ENCODE measurements around the gene PDE4D. TPM values are rescaled to one million over a fixed set of nuclear protein-coding genes. Genes with fewer than 3 reads are reported as not detected.
A peak's percentile ranks its signal among the peaks of the same experiment; 100 is the strongest.

PDE4D gene
- total RNA-seq, 2 experiments from 2014 or later = 68.5 to 69.8 TPM

GRCh38 chr5:59713498-59713844 is 180.1 kb downstream of the PDE4D start:
- H3K9me3 Mint-ChIP-seq (ENCODE audit: low read depth) = peaks cover 7% of the 10 kb centered on the region
- CTCF ChIA-PET = no interaction called here

GRCh38 chr5:59712836-59713497 is 180.6 kb downstream of the PDE4D start:
- Mint-ChIP-seq H3K27me3 (no peaks in the 10 kb centered on the region), H3K36me3 (ENCODE audit: low read depth) (no peaks in the 10 kb centered on the region), H3K4me3 (no peak overlapping the region), H3K9me3 (ENCODE audit: low read depth) (peaks cover 7% of the 10 kb centered on the region), H3K27ac (no peak overlapping the region), H3K4me1 (no peaks in the 10 kb centered on the region)
- ChIA-PET POLR2A (interaction anchor here (0.6 kb wide), 1 partner anchor 571 kb away, joined by 4 read pairs; no protein-coding TSS in a partner anchor), CTCF (no interaction called here)
- DNase-seq = peak; percentile 18
- ATAC-seq = no peak
- intact Hi-C loops (cut with DNase I, micrococcal nuclease) = no loop called here

More at GRCh38 chr5:59713498-59713844, 180.1 kb downstream of the PDE4D start:
- intact Hi-C loops (cut with DNase I, micrococcal nuclease) = no loop called here
- POLR2A ChIA-PET = interaction anchor here (0.6 kb wide), 1 partner anchor 570 kb away, joined by 4 read pairs; no protein-coding TSS in a partner anchor
- ATAC-seq = no peak
- H3K4me1 Mint-ChIP-seq = no peaks in the 10 kb centered on the region
- no peak for DNase-seq
- no peak overlapping the region for H3K27ac Mint-ChIP-seq
- H3K36me3 Mint-ChIP-seq (ENCODE audit: low read depth) = no peaks in the 10 kb centered on the region
- no peak overlapping the region for H3K4me3 Mint-ChIP-seq
- no peaks in the 10 kb centered on the region for H3K27me3 Mint-ChIP-seq

- POLR2A ChIA-PET = no interaction called here
- intact Hi-C loops (cut with DNase I, micrococcal nuclease) = no loop called here
- Mint-ChIP-seq H3K9me3 (ENCODE audit: low read depth) (peaks cover 7% of the 10 kb centered on the region), H3K4me3 (no peak overlapping the region), H3K27me3 (no peaks in the 10 kb centered on the region), H3K4me1 (no peaks in the 10 kb centered on the region), H3K36me3 (ENCODE audit: low read depth) (no peaks in the 10 kb centered on the region), H3K27ac (no peak overlapping the region)
- ATAC-seq (no peak), DNase-seq (no peak)
- CTCF ChIA-PET = interaction anchor here (0.7 kb wide), 1 partner anchor 9 kb away, joined by 3 read pairs; no protein-coding TSS in a partner anchor
Observed at GRCh38 chr5:59711310-59711709, 182.2 kb downstream of the PDE4D start.

GRCh38 chr5:59709846-59710245 is 183.7 kb downstream of the PDE4D start:
- no peak for ATAC-seq
- no peak overlapping the region for H3K27ac Mint-ChIP-seq

GRCh38 chr5:59709346-59709821 is 184.1 kb downstream of the PDE4D start:
- Mint-ChIP-seq H3K27me3 (no peaks in the 10 kb centered on the region), H3K4me1 (no peaks in the 10 kb centered on the region), H3K27ac (no peak overlapping the region), H3K9me3 (ENCODE audit: low read depth) (peaks cover 7% of the 10 kb centered on the region), H3K4me3 (no peak overlapping the region), H3K36me3 (ENCODE audit: low read depth) (no peaks in the 10 kb centered on the region)
- ChIA-PET POLR2A (no interaction called here), CTCF (interaction anchor here (1.5 kb wide), 1 partner anchor 36 kb away, joined by 3 read pairs; no protein-coding TSS in a partner anchor)
- intact Hi-C loops (cut with DNase I, micrococcal nuclease) = no loop called here
- no peak for ATAC-seq
- DNase-seq = no peak

More at GRCh38 chr5:59709846-59710245, 183.7 kb downstream of the PDE4D start:
- POLR2A ChIA-PET = no interaction called here
- Mint-ChIP-seq H3K4me1 (no peaks in the 10 kb centered on the region), H3K4me3 (no peak overlapping the region), H3K27me3 (no peaks in the 10 kb centered on the region), H3K36me3 (ENCODE audit: low read depth) (no peaks in the 10 kb centered on the region), H3K9me3 (ENCODE audit: low read depth) (peaks cover 7% of the 10 kb centered on the region)
- intact Hi-C loops (cut with DNase I, micrococcal nuclease) = no loop called here
- CTCF ChIA-PET = interaction anchor here (1.5 kb wide), 1 partner anchor 37 kb away, joined by 3 read pairs; no protein-coding TSS in a partner anchor
- DNase-seq = no peak

GRCh38 chr5:59704936-59705335 is 188.6 kb downstream of the PDE4D start:
- no peaks in the 10 kb centered on the region for H3K4me1 Mint-ChIP-seq
- H3K27ac Mint-ChIP-seq = no peak overlapping the region
- ATAC-seq (no peak), DNase-seq (no peak)
- no peaks in the 10 kb centered on the region for H3K27me3 Mint-ChIP-seq
- no peak overlapping the region for H3K4me3 Mint-ChIP-seq
- intact Hi-C loops (cut with DNase I, micrococcal nuclease) = no loop called here
- POLR2A ChIA-PET = no interaction called here
- no peaks in the 10 kb centered on the region for H3K9me3 Mint-ChIP-seq (ENCODE audit: low read depth)
- H3K36me3 Mint-ChIP-seq (ENCODE audit: low read depth) = no peaks in the 10 kb centered on the region
- CTCF ChIA-PET = no interaction called here

GRCh38 chr5:59703789-59704188 is 189.7 kb downstream of the PDE4D start:
- H3K36me3 Mint-ChIP-seq (ENCODE audit: low read depth) = no peaks in the 10 kb centered on the region
- ATAC-seq (no peak), DNase-seq (no peak)
- H3K27ac Mint-ChIP-seq = no peak overlapping the region
- no peaks in the 10 kb centered on the region for H3K9me3 Mint-ChIP-seq (ENCODE audit: low read depth)
- CTCF ChIA-PET = no interaction called here
- POLR2A ChIA-PET = no interaction called here
- no peaks in the 10 kb centered on the region for H3K4me1 Mint-ChIP-seq
- no peaks in the 10 kb centered on the region for H3K27me3 Mint-ChIP-seq
- intact Hi-C loops (cut with DNase I, micrococcal nuclease) = no loop called here
- H3K4me3 Mint-ChIP-seq = no peak overlapping the region

GRCh38 chr5:59698207-59699178 is 195.0 kb downstream of the PDE4D start:
- no peaks in the 10 kb centered on the region for H3K36me3 Mint-ChIP-seq (ENCODE audit: low read depth)
- H3K27ac Mint-ChIP-seq = no peak overlapping the region
- ATAC-seq = no peak
- H3K9me3 Mint-ChIP-seq (ENCODE audit: low read depth) = no peaks in the 10 kb centered on the region
- intact Hi-C loops (cut with DNase I, micrococcal nuclease) = no loop called here
- no peaks in the 10 kb centered on the region for H3K4me1 Mint-ChIP-seq
- CTCF ChIA-PET = interaction anchor here (1.2 kb wide), 1 partner anchor 25 kb away, joined by 5 read pairs; no protein-coding TSS in a partner anchor
- no peak for DNase-seq
- H3K4me3 Mint-ChIP-seq = no peak overlapping the region
- no peaks in the 10 kb centered on the region for H3K27me3 Mint-ChIP-seq
- POLR2A ChIA-PET = no interaction called here

- ATAC-seq = no peak
- intact Hi-C loops (cut with DNase I, micrococcal nuclease) = no loop called here
- POLR2A ChIA-PET = no interaction called here
- no peak overlapping the region for H3K4me3 Mint-ChIP-seq
- DNase-seq = no peak
- no peaks in the 10 kb centered on the region for H3K27me3 Mint-ChIP-seq
- H3K4me1 Mint-ChIP-seq = no peaks in the 10 kb centered on the region
- CTCF ChIA-PET = no interaction called here
- H3K27ac Mint-ChIP-seq = no peak overlapping the region
- H3K9me3 Mint-ChIP-seq (ENCODE audit: low read depth) = no peaks in the 10 kb centered on the region
- no peaks in the 10 kb centered on the region for H3K36me3 Mint-ChIP-seq (ENCODE audit: low read depth)
Observed at GRCh38 chr5:59694411-59694810, 199.1 kb downstream of the PDE4D start.

GRCh38 chr5:59693492-59694309 is 199.8 kb downstream of the PDE4D start:
- DNase-seq = no peak
- CTCF ChIA-PET = no interaction called here

GRCh38 chr5:59685793-59686192 is 207.7 kb downstream of the PDE4D start:
- no peak for ATAC-seq
- no peak for DNase-seq
- Mint-ChIP-seq H3K9me3 (ENCODE audit: low read depth) (no peaks in the 10 kb centered on the region), H3K36me3 (ENCODE audit: low read depth) (no peaks in the 10 kb centered on the region), H3K4me1 (no peaks in the 10 kb centered on the region), H3K27ac (no peak overlapping the region), H3K4me3 (no peak overlapping the region), H3K27me3 (no peaks in the 10 kb centered on the region)
- ChIA-PET POLR2A (no interaction called here), CTCF (no interaction called here)
- intact Hi-C loops (cut with DNase I, micrococcal nuclease) = no loop called here

More at GRCh38 chr5:59693492-59694309, 199.8 kb downstream of the PDE4D start:
- H3K27me3 Mint-ChIP-seq = no peaks in the 10 kb centered on the region
- intact Hi-C loops (cut with DNase I, micrococcal nuclease) = no loop called here
- POLR2A ChIA-PET = no interaction called here
- H3K4me1 Mint-ChIP-seq = no peaks in the 10 kb centered on the region
- no peaks in the 10 kb centered on the region for H3K36me3 Mint-ChIP-seq (ENCODE audit: low read depth)
- H3K4me3 Mint-ChIP-seq = no peak overlapping the region
- no peak for ATAC-seq
- H3K9me3 Mint-ChIP-seq (ENCODE audit: low read depth) = no peaks in the 10 kb centered on the region
- no peak overlapping the region for H3K27ac Mint-ChIP-seq

Measured in activated CD4-positive, alpha-beta T cell treated with anti-CD3 and anti-CD28 coated beads for 36 hours (primary cell).